Trophoblast cell (in vitro differentiated cells and primary cell): ENCODE measurements around the gene PPP2R3A.

ENCODE experiments used
- DNase-seq, 2 donors: peaks; one replicate each; pipeline ENCODE4 v3.0.0-alpha.2; 2016
- H2AFZ ChIP-seq: 2 replicates; pipeline ENCODE4 v1.6.1; 2013; ENCODE audit warnings: low read length, moderate library complexity, mild to moderate bottlenecking; ENCODE audit not compliant: insufficient read depth, poor library complexity
- H2AK5ac ChIP-seq: 2 replicates; pipeline ENCODE4 v1.6.1; 2013; ENCODE audit warnings: mild to moderate bottlenecking, low read length
- H2BK120ac ChIP-seq: 2 replicates; pipeline ENCODE4 v1.6.1; 2013; ENCODE audit warnings: low read length, mild to moderate bottlenecking, moderate library complexity; ENCODE audit not compliant: insufficient read depth, poor library complexity
- H2BK12ac ChIP-seq: 2 replicates; pipeline ENCODE4 v1.6.1; 2013; ENCODE audit warnings: mild to moderate bottlenecking, low read length, moderate library complexity
- H2BK5ac ChIP-seq: 2 replicates; pipeline ENCODE4 v1.6.1; 2013; ENCODE audit warnings: low read length, low read depth, moderate library complexity, mild to moderate bottlenecking; ENCODE audit not compliant: poor library complexity
- H3K14ac ChIP-seq: 2 replicates; pipeline ENCODE4 v1.6.1; 2013; ENCODE audit warnings: mild to moderate bottlenecking, low read length
- H3K18ac ChIP-seq: 2 replicates; pipeline ENCODE4 v1.6.1; 2013; ENCODE audit warnings: mild to moderate bottlenecking, low read length
- H3K23ac ChIP-seq: 2 replicates; pipeline ENCODE4 v1.6.1; 2013; ENCODE audit warnings: low read length
- H3K27ac ChIP-seq: 2 replicates; pipeline ENCODE4 v1.5.1; 2013; ENCODE audit warnings: low read depth, mild to moderate bottlenecking, inconsistent platforms, low read length, moderate library complexity
- H3K27me3 ChIP-seq: 2 replicates; pipeline ENCODE4 v1.6.1; 2013; ENCODE audit warnings: inconsistent platforms, mild to moderate bottlenecking, low read length, moderate library complexity; ENCODE audit not compliant: insufficient read depth
- H3K36me3 ChIP-seq, 2 experiments: 1 replicate in 1 of 2; 2 replicates in 1 of 2; pipeline ENCODE4 v1.6.1; 2013; ENCODE audit warnings: low read length in 2 of 2, mild to moderate bottlenecking in 2 of 2, moderate library complexity in 1 of 2; ENCODE audit not compliant: insufficient read depth in 2 of 2, control insufficient read depth in 1 of 2
- H3K4ac ChIP-seq: 2 replicates; pipeline ENCODE4 v1.6.1; 2013; ENCODE audit warnings: low read depth, mild to moderate bottlenecking, low read length, moderate library complexity
- H3K4me1 ChIP-seq, 2 experiments: 1 replicate in 1 of 2; 2 replicates in 1 of 2; pipeline ENCODE4 v1.6.1; 2013; ENCODE audit warnings: low read length in 2 of 2, mild to moderate bottlenecking in 2 of 2, moderate library complexity in 1 of 2; ENCODE audit not compliant: insufficient read depth in 2 of 2, control insufficient read depth in 1 of 2
- H3K4me2 ChIP-seq: 2 replicates; pipeline ENCODE4 v1.6.1; 2013; ENCODE audit warnings: inconsistent platforms, mild to moderate bottlenecking, low read length, moderate library complexity
- H3K4me3 ChIP-seq: 2 replicates; pipeline ENCODE4 v1.5.1; 2013; ENCODE audit warnings: mild to moderate bottlenecking, low read depth, low read length, inconsistent platforms
- H3K79me1 ChIP-seq: one replicate; pipeline ENCODE4 v1.6.1; 2013; ENCODE audit warnings: low read length
- H3K79me2 ChIP-seq: 2 replicates; pipeline ENCODE4 v1.6.1; 2013; ENCODE audit warnings: low read length, mild to moderate bottlenecking; ENCODE audit not compliant: control insufficient read depth, insufficient read depth, poor library complexity
- H3K9ac ChIP-seq: 2 replicates; pipeline ENCODE4 v1.6.1; 2013; ENCODE audit warnings: mild to moderate bottlenecking, low read length
- H3K9me3 ChIP-seq: 2 replicates; pipeline ENCODE4 v1.6.1; 2013; ENCODE audit warnings: low read depth, mild to moderate bottlenecking, control low read depth, inconsistent platforms, low read length; ENCODE audit not compliant: insufficient read depth
- H4K12ac ChIP-seq: 2 replicates; pipeline ENCODE4 v1.6.1; 2013; ENCODE audit warnings: low read depth, mild to moderate bottlenecking, low read length, moderate library complexity
- H4K8ac ChIP-seq: 2 replicates; pipeline ENCODE4 v1.6.1; 2013; ENCODE audit warnings: low read depth, mild to moderate bottlenecking, low read length, moderate library complexity
- H4K91ac ChIP-seq: one replicate; pipeline ENCODE4 v1.6.1; 2013; ENCODE audit warnings: low read depth, mild to moderate bottlenecking, low read length, moderate library complexity
- WGBS: extraction: QIAGEN DNeasy Blood & Tissue Kit; methylation state at CpG from one replicate; pipeline ENCODE4 v1.1.7; 2013; ENCODE audit warnings: missing lambda C conversion rate; ENCODE audit not compliant: insufficient read length, insufficient coverage; ENCODE audit errors: extremely low coverage; 5-methylcytosine and 5-hydroxymethylcytosine counted together

Gene PPP2R3A

GRCh38 chr3:136068708-136069107 is 103.2 kb downstream of the PPP2R3A start:
- H3K36me3 ChIP-seq: peaks cover 0 to 2% of the 10 kb centered on the region in 2 experiments

GRCh38 chr3:136069933-136070332 is 104.4 kb downstream of the PPP2R3A start:
- DNase-seq: no peak
- no peak overlapping the region for H4K12ac ChIP-seq
- H3K27me3 ChIP-seq: no peaks in the 10 kb centered on the region
- no peak overlapping the region for H4K8ac ChIP-seq
- no peak overlapping the region for H3K23ac ChIP-seq
- no peak overlapping the region for H3K4me2 ChIP-seq
- H3K9ac ChIP-seq: no peak overlapping the region
- peak overlapping the region; percentile 4 for H3K27ac ChIP-seq
- H2BK5ac ChIP-seq: no peak overlapping the region
- no peaks in the 10 kb centered on the region for H3K9me3 ChIP-seq
- peaks cover 0 to 2% of the 10 kb centered on the region in 2 experiments for H3K36me3 ChIP-seq
- no peak overlapping the region for H2AFZ ChIP-seq
- H3K14ac ChIP-seq: no peak overlapping the region
- peaks cover 4 to 8% of the 10 kb centered on the region in 2 experiments for H3K4me1 ChIP-seq
- WGBS: no CpG with 5 or more reads among the region's 5 CpGs
- H2AK5ac ChIP-seq: no peak overlapping the region
- no peak overlapping the region for H2BK120ac ChIP-seq
- H2BK12ac ChIP-seq: no peak overlapping the region
- H3K18ac ChIP-seq: no peak overlapping the region
- no peak overlapping the region for H3K4me3 ChIP-seq
- H3K79me2 ChIP-seq: no peaks in the 10 kb centered on the region
- H4K91ac ChIP-seq: no peak overlapping the region
- no peak overlapping the region for H3K4ac ChIP-seq
- H3K79me1 ChIP-seq: peaks cover 7% of the 10 kb centered on the region

More at GRCh38 chr3:136068708-136069107, 103.2 kb downstream of the PPP2R3A start:
- H3K27me3 ChIP-seq: no peaks in the 10 kb centered on the region
- no peak overlapping the region for H3K23ac ChIP-seq
- peaks cover 4 to 8% of the 10 kb centered on the region in 2 experiments for H3K4me1 ChIP-seq
- no peak overlapping the region for H4K12ac ChIP-seq
- no peak overlapping the region for H3K4me3 ChIP-seq
- no peak overlapping the region for H2BK12ac ChIP-seq
- H2AFZ ChIP-seq: no peak overlapping the region
- no peak overlapping the region for H3K18ac ChIP-seq
- H3K79me2 ChIP-seq: no peaks in the 10 kb centered on the region
- H3K4me2 ChIP-seq: no peak overlapping the region
- no peak overlapping the region for H4K8ac ChIP-seq
- no peak overlapping the region for H3K14ac ChIP-seq
- H2AK5ac ChIP-seq: no peak overlapping the region
- no peak overlapping the region for H4K91ac ChIP-seq
- no peak overlapping the region for H2BK120ac ChIP-seq
- peaks cover 7% of the 10 kb centered on the region for H3K79me1 ChIP-seq
- no peak overlapping the region for H3K27ac ChIP-seq
- no peak overlapping the region for H3K9ac ChIP-seq
- WGBS: no CpG with 5 or more reads among the region's 5 CpGs
- no peaks in the 10 kb centered on the region for H3K9me3 ChIP-seq
- DNase-seq: no peak
- no peak overlapping the region for H3K4ac ChIP-seq
- H2BK5ac ChIP-seq: no peak overlapping the region

GRCh38 chr3:136070334-136070733 is 104.8 kb downstream of the PPP2R3A start:
- H3K18ac ChIP-seq: no peak overlapping the region

GRCh38 chr3:136070953-136071949 is 105.7 kb downstream of the PPP2R3A start:
- Histone ChIP-seq H3K4me3 (no peak overlapping the region), H3K79me2 (no peaks in the 10 kb centered on the region), H3K9me3 (no peaks in the 10 kb centered on the region), H4K12ac (no peak overlapping the region), H3K79me1 (peaks cover 7% of the 10 kb centered on the region), H4K91ac (peak overlapping the region; percentile 50), H2AFZ (no peak overlapping the region), H3K4me2 (peak overlapping the region; percentile 18), H2BK5ac (peak overlapping the region; percentile 48), H3K4me1 (peaks cover 4 to 8% of the 10 kb centered on the region in 2 experiments), H3K27ac (peak overlapping the region; percentile 85), H3K14ac (peak overlapping the region; percentile 50), H3K18ac (no peak overlapping the region), H2AK5ac (no peak overlapping the region), H2BK12ac (peak overlapping the region; percentile 87), H3K27me3 (no peaks in the 10 kb centered on the region), H2BK120ac (peak overlapping the region; percentile 65), H4K8ac (peak overlapping the region; percentile 66), H3K9ac (no peak overlapping the region), H3K4ac (no peak overlapping the region), H3K36me3 (peaks cover 0 to 2% of the 10 kb centered on the region in 2 experiments), H3K23ac (no peak overlapping the region)
- peak; percentile 99 for DNase-seq
- WGBS: no CpG with 5 or more reads among the region's 9 CpGs

More at GRCh38 chr3:136070334-136070733, 104.8 kb downstream of the PPP2R3A start:
- H3K23ac ChIP-seq: no peak overlapping the region
- peaks cover 7% of the 10 kb centered on the region for H3K79me1 ChIP-seq
- H3K79me2 ChIP-seq: no peaks in the 10 kb centered on the region
- no peak overlapping the region for H3K14ac ChIP-seq
- H3K9ac ChIP-seq: no peak overlapping the region
- H4K91ac ChIP-seq: peak overlapping the region; percentile 24
- no peak overlapping the region for H2BK5ac ChIP-seq
- H3K4me3 ChIP-seq: no peak overlapping the region
- peaks cover 4 to 8% of the 10 kb centered on the region in 2 experiments for H3K4me1 ChIP-seq
- H4K8ac ChIP-seq: no peak overlapping the region
- DNase-seq: peak; percentile 55 to 81
- H2BK12ac ChIP-seq: no peak overlapping the region
- H3K27me3 ChIP-seq: no peaks in the 10 kb centered on the region
- H3K4me2 ChIP-seq: no peak overlapping the region
- H4K12ac ChIP-seq: no peak overlapping the region
- no peak overlapping the region for H2AFZ ChIP-seq
- no CpG with 5 or more reads among the region's 3 CpGs for WGBS
- H3K36me3 ChIP-seq: peaks cover 0 to 2% of the 10 kb centered on the region in 2 experiments
- H3K9me3 ChIP-seq: no peaks in the 10 kb centered on the region
- H2BK120ac ChIP-seq: no peak overlapping the region
- H3K27ac ChIP-seq: peak overlapping the region; percentile 33
- H3K4ac ChIP-seq: no peak overlapping the region
- H2AK5ac ChIP-seq: no peak overlapping the region
